Nephron (organoid): Measurements from ENCODE around the gene CERS6.

Experiments
- H3K27ac Mint-ChIP-seq, 3 experiments: 2 replicates each; pipeline ENCODE4 v1.8.0; 2020; ENCODE audit warnings: mixed read lengths in 3 of 3, mild to moderate bottlenecking in 2 of 3, moderate library complexity in 1 of 3
- H3K27me3 Mint-ChIP-seq: 2 replicates; pipeline ENCODE4 v1.8.0; 2021; ENCODE audit warnings: low read depth, mild to moderate bottlenecking, moderate library complexity, mixed read lengths
- H3K36me3 Mint-ChIP-seq: 2 replicates; pipeline ENCODE4 v1.8.0; 2020; ENCODE audit warnings: low read depth, mixed read lengths
- H3K4me1 Mint-ChIP-seq: 2 replicates; pipeline ENCODE4 v1.8.0; 2020; ENCODE audit warnings: mixed read lengths
- H3K4me3 Mint-ChIP-seq, 3 experiments: 2 replicates each; pipeline ENCODE4 v1.8.0; 2020; ENCODE audit warnings: mild to moderate bottlenecking in 3 of 3, mixed read lengths in 3 of 3, moderate library complexity in 2 of 3
- H3K9me3 Mint-ChIP-seq: 2 replicates; pipeline ENCODE4 v1.8.0; 2020; ENCODE audit warnings: mixed read lengths
- CTCF ChIP-seq, 3 experiments: fragments of 200-600 bp; sonication (generic); IDR thresholded peaks; one replicate each; pipeline ENCODE4 v1.5.0; 2021; ENCODE audit warnings: antibody characterized with exemption in 3 of 3; ENCODE audit not compliant: unreplicated experiment in 3 of 3

CERS6 gene

DNA sequence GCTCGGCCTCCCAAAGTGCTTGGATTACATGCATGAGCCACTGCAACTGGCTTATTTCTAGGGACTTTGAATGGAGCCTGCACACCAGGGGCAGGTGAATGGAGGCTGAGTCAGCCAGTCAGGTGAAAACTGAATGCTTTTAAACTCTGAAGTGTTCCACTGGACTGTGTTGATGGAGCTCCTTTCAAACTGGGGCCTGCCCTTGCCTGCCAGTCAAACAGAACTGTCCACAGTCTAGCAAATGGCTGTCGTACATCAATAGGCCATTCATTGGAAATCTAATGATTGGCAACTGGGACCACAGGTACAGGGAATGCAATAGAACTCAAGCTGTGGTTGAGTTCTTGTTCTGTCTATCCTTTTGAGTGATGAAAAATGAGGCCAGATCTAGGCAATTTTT is 345.4 kb downstream of the CERS6 start:
- TF ChIP-seq CTCF (IDR thresholded peaks at IDR 0.05; ENCODE audit: unreplicated experiment in 3 of 3) = no peak
- H3K9me3 Mint-ChIP-seq = no peaks in the 10 kb centered on the region
- H3K4me3 Mint-ChIP-seq = no peak overlapping the region

DNA sequence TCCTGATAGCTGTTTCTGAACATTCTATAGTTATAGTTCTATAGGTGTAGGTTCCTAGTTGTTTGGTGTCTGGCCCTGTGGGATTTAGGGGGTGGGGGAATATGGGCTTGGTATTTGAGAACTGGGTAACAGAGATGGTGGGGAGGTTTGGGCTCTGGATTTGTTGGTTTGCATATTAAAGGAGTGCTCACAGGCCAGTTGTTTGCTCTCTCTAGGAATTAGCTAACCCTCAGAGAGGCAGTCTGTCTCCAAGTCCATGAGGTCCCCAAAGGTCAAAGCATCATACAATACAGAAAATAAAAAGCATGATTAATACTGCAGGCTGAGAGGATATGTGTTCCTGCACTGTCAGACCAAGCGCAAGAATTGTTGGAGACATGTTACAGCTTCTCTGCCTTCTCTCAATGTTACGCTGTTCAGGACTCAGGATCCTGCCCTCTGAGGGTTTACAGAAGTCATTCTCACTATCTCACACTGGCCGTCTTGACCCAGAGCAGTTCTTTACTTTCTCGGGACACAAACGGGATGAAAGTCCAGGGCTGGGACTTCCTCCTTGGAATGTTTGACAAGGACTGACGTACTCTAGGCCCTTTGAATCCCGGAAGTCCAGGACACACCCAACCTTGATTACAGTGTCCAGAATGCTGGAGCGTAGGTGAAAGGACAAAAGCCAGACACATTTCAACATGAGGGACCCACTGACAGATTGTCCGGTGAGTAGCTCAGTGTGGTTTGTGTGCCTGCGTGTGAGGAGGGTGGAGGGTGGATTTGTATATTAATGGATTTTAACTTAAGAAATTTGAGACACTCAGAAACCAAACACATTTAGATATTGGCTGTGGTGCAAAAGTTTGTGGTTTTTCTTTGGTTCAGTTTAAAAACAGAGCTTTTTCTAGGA is 346.1 kb downstream of the CERS6 start, which contains the start of gene NOSTRIN:
NOSTRIN (plus strand) TSS at position 677 of the 898 bp plus-strand sequence; CDS start at position 687, 10 bp downstream.
- H3K4me1 Mint-ChIP-seq = peaks cover 30% of the 10 kb centered on the region
- H3K27ac Mint-ChIP-seq = peak within 1 kb of the TSS in 2 of 3 experiments; percentile 14 to 45
- H3K27me3 Mint-ChIP-seq = peaks cover 8% of the 10 kb centered on the region
- H3K4me3 Mint-ChIP-seq = no peak within 1 kb of the TSS
- no peaks in the 10 kb centered on the region for H3K36me3 Mint-ChIP-seq
- TF ChIP-seq CTCF (IDR thresholded peaks at IDR 0.05; ENCODE audit: unreplicated experiment in 3 of 3) = no peak
- H3K9me3 Mint-ChIP-seq = no peaks in the 10 kb centered on the region

More for the DNA sequence above, 345.4 kb downstream of the CERS6 start:
- Mint-ChIP-seq H3K4me1 (peaks cover 32% of the 10 kb centered on the region), H3K27me3 (peaks cover 8% of the 10 kb centered on the region), H3K36me3 (no peaks in the 10 kb centered on the region), H3K27ac (peak overlapping the region in 1 of 3 experiments; percentile 13)

DNA sequence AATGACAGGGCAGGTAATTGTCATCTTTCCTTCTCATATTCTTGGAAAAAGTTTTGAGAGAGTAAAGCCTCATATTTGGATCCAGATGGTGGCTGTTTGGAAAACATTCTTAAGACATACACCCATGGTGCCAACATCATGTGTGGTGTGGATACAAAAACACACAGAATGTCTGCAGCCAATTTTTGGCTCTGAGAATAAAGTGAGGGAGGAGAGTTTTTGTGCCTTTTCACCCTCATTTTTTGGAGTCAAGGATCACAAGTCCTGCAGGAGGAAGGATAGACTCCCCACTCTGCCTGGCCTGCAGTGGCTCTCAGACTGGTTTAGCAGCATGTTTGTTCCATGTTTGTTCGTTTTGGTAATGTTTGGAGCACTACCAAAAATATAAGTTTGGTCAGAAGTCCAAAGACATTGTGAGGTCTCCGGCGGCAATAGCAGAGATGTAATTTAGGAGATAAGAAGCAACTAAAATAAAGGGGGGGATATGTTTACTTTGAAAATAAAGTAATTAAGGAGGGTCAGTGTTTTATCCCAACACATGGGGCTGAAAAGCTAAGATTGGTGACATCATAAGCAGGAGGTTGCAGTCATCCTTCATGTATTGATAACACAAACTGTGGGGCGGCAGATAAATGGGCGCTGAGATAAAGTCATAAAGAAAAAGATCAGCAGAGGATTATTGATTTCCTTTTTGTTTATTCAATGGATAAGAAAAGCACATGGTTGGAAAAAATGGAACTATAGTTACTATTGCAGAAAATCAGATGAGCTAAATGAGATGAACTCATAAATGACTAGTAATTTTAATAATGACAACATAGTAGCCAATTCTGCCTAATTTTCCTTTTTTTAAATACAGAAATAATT is 347.0 kb downstream of the CERS6 start:
- no peak for TF ChIP-seq CTCF (IDR thresholded peaks at IDR 0.05; ENCODE audit: unreplicated experiment in 3 of 3)
- H3K27me3 Mint-ChIP-seq = peaks cover 8% of the 10 kb centered on the region
- H3K27ac Mint-ChIP-seq = peak overlapping the region in 2 of 3 experiments; percentile 2 to 14
- no peaks in the 10 kb centered on the region for H3K36me3 Mint-ChIP-seq
- no peaks in the 10 kb centered on the region for H3K9me3 Mint-ChIP-seq
- no peak overlapping the region for H3K4me3 Mint-ChIP-seq
- peaks cover 30% of the 10 kb centered on the region for H3K4me1 Mint-ChIP-seq

GRCh38 chr2:168804214-168804613 is 348.1 kb downstream of the CERS6 start:
- Mint-ChIP-seq H3K9me3 (no peaks in the 10 kb centered on the region), H3K27me3 (peaks cover 8% of the 10 kb centered on the region), H3K27ac (no peak overlapping the region), H3K4me1 (peaks cover 19% of the 10 kb centered on the region), H3K4me3 (no peak overlapping the region), H3K36me3 (no peaks in the 10 kb centered on the region)
- TF ChIP-seq CTCF (IDR thresholded peaks at IDR 0.05; ENCODE audit: unreplicated experiment in 3 of 3) = no peak

GRCh38 chr2:168805615-168806014 is 349.5 kb downstream of the CERS6 start:
- no peak for TF ChIP-seq CTCF (IDR thresholded peaks at IDR 0.05; ENCODE audit: unreplicated experiment in 3 of 3)
- Mint-ChIP-seq H3K9me3 (no peaks in the 10 kb centered on the region), H3K36me3 (no peaks in the 10 kb centered on the region), H3K4me3 (no peak overlapping the region), H3K27ac (no peak overlapping the region), H3K27me3 (peaks cover 9% of the 10 kb centered on the region), H3K4me1 (peaks cover 16% of the 10 kb centered on the region)
